ENCODE results near the gene GLS2.

The GLS2 gene

DNA sequence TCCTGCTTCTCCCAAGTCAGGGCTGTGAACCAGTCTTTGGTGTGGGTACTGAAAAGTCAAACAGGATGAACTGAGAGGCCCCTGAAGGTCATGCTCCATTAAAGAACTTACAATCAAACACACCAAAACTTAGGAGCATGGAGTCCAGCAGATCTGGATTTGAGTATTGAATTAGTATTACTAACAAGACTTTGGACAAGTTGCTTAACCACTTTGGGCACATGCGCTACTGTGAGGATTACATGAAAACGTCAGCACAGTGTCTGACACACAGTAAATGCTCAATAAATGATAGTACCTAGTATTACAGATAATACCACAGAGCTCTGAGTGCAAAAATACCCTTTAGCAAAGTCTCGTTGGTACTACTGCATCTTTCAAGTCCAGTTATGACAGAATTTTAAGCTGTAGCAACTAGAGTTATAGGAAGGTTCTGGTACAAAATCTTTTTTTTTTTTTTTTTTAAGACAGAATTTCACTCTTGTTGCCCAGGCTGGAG, 62.0 kb downstream of the GLS2 start (continued):
- TF ChIP-seq TCF4 (CRISPR knock-in tag; IDR thresholded peaks at IDR 0.05; ENCODE audit: borderline replicate concordance) (no peak), ZNF70 (CRISPR knock-in tag; IDR thresholded peaks at IDR 0.05) (no peak), CSDC2 (CRISPR knock-in tag; IDR thresholded peaks at IDR 0.05) (no peak), ZNF565 (CRISPR knock-in tag; conservative IDR thresholded peaks at IDR 0.05; ENCODE audit: low read depth) (no peak)

DNA sequence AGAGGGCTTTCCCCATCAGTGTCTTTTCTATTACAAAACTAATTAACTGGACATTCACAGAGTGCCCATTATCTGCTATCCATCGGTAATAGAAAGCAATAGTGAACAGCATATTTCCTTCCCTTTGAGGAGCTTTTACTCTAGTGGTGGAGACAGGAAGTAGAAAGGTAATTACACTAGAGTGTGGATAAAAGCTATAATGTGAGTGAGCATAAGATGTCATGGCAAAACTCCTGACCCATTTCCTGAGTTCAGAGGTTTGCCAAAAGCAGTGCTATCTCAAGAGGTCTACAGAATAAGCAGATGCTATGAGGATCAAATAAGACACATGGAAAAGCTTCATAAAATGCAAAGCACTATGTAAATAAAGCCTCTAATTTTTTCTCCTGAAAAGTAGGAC, 62.8 kb downstream of the GLS2 start:
- TF ChIP-seq, protein P1, sequence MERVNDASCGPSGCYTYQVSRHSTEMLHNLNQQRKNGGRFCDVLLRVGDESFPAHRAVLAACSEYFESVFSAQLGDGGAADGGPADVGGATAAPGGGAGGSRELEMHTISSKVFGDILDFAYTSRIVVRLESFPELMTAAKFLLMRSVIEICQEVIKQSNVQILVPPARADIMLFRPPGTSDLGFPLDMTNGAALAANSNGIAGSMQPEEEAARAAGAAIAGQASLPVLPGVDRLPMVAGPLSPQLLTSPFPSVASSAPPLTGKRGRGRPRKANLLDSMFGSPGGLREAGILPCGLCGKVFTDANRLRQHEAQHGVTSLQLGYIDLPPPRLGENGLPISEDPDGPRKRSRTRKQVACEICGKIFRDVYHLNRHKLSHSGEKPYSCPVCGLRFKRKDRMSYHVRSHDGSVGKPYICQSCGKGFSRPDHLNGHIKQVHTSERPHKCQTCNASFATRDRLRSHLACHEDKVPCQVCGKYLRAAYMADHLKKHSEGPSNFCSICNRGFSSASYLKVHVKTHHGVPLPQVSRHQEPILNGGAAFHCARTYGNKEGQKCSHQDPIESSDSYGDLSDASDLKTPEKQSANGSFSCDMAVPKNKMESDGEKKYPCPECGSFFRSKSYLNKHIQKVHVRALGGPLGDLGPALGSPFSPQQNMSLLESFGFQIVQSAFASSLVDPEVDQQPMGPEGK (CRISPR knock-in tag; IDR thresholded peaks at IDR 0.05; ENCODE audit: borderline replicate concordance): no peak
- TF ChIP-seq, protein P2, sequence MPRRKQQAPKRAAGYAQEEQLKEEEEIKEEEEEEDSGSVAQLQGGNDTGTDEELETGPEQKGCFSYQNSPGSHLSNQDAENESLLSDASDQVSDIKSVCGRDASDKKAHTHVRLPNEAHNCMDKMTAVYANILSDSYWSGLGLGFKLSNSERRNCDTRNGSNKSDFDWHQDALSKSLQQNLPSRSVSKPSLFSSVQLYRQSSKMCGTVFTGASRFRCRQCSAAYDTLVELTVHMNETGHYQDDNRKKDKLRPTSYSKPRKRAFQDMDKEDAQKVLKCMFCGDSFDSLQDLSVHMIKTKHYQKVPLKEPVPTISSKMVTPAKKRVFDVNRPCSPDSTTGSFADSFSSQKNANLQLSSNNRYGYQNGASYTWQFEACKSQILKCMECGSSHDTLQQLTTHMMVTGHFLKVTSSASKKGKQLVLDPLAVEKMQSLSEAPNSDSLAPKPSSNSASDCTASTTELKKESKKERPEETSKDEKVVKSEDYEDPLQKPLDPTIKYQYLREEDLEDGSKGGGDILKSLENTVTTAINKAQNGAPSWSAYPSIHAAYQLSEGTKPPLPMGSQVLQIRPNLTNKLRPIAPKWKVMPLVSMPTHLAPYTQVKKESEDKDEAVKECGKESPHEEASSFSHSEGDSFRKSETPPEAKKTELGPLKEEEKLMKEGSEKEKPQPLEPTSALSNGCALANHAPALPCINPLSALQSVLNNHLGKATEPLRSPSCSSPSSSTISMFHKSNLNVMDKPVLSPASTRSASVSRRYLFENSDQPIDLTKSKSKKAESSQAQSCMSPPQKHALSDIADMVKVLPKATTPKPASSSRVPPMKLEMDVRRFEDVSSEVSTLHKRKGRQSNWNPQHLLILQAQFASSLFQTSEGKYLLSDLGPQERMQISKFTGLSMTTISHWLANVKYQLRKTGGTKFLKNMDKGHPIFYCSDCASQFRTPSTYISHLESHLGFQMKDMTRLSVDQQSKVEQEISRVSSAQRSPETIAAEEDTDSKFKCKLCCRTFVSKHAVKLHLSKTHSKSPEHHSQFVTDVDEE (CRISPR knock-in tag; IDR thresholded peaks at IDR 0.05): no peak
- TF ChIP-seq ESRRG (CRISPR knock-in tag; IDR thresholded peaks at IDR 0.05): no peak
- no peak for TF ChIP-seq RARB (CRISPR knock-in tag; IDR thresholded peaks at IDR 0.05)
- ATAC-seq: no peak
